ACC112 (cell line): ENCODE results near the gene PLPP1.

Experiments used
- H2AFZ ChIP-seq: fragments of 200-600 bp; sonication (generic); one replicate; pipeline ENCODE4 v1.6.0; 2017; ENCODE audit warnings: antibody characterized with exemption, low read length; ENCODE audit not compliant: unreplicated experiment
- H3K27ac ChIP-seq: fragments of 200-600 bp; sonication (generic); 2 replicates; pipeline ENCODE4 v1.5.1; 2014; ENCODE audit warnings: low read depth, mild to moderate bottlenecking, antibody characterized with exemption, low read length, moderate library complexity
- H3K27me3 ChIP-seq: fragments of 200-600 bp; sonication (generic); 2 replicates; pipeline ENCODE4 v1.6.1; 2014; ENCODE audit warnings: mild to moderate bottlenecking, antibody characterized with exemption, low read length, moderate library complexity, mixed read lengths; ENCODE audit not compliant: insufficient read depth
- H3K36me3 ChIP-seq: fragments of 200-600 bp; sonication (generic); 2 replicates; pipeline ENCODE4 v1.6.1; 2016; ENCODE audit warnings: mild to moderate bottlenecking, antibody characterized with exemption, low read length, moderate library complexity, mixed read lengths; ENCODE audit not compliant: insufficient read depth
- H3K4me1 ChIP-seq: fragments of 200-600 bp; sonication (generic); one replicate; pipeline ENCODE4 v1.6.1; 2016; ENCODE audit warnings: low read length, mixed read lengths; ENCODE audit not compliant: insufficient read depth, unreplicated experiment, control insufficient read depth
- H3K4me3 ChIP-seq: fragments of 200-600 bp; sonication (generic); 2 replicates; pipeline ENCODE4 v1.5.1; 2014; ENCODE audit warnings: mild to moderate bottlenecking, low read depth, low read length
- H3K79me2 ChIP-seq: fragments of 200-600 bp; sonication (generic); one replicate; pipeline ENCODE4 v1.6.0; 2016; ENCODE audit warnings: low read length; ENCODE audit not compliant: control insufficient read depth, unreplicated experiment, insufficient read depth

The PLPP1 gene

GRCh38 chr5:55480781-55481180 is 54.0 kb downstream of the PLPP1 start:
- Histone ChIP-seq H3K27ac (peak overlapping the region; percentile 44), H3K27me3 (no peaks in the 10 kb centered on the region), H3K4me3 (peak overlapping the region; percentile 21; the same call in 1 of the 2 replicates), H2AFZ (no peak overlapping the region), H3K36me3 (no peaks in the 10 kb centered on the region), H3K4me1 (peaks cover 15% of the 10 kb centered on the region), H3K79me2 (no peaks in the 10 kb centered on the region)

- Histone ChIP-seq H2AFZ (no peak overlapping the region), H3K4me1 (no peaks in the 10 kb centered on the region), H3K27me3 (no peaks in the 10 kb centered on the region), H3K4me3 (no peak overlapping the region), H3K79me2 (no peaks in the 10 kb centered on the region), H3K36me3 (no peaks in the 10 kb centered on the region), H3K27ac (no peak overlapping the region)
Measured at GRCh38 chr5:55472642-55473041, 62.1 kb downstream of the PLPP1 start.

DNA sequence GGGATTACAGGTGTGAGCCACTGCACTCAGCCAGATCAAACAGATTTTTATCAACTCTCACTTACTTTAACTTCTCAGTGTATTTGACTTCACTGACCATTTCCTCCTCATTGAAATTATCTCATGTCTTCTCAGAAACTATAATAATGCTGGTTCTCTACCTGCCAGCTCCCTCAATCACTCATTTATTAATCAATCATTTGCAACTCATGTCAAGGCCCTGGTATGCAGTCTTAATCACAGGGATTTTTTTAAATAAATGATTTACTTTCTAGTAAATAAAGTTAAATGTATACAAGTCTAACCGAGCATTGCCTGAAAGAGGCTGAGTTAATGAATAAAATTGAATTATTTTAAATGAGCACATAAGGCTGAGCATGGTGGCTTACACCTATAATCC is 63.3 kb downstream of the PLPP1 start:
- H3K27ac ChIP-seq = no peak overlapping the region
- no peaks in the 10 kb centered on the region for H3K79me2 ChIP-seq
- no peaks in the 10 kb centered on the region for H3K27me3 ChIP-seq
- H3K4me3 ChIP-seq = no peak overlapping the region
- H3K4me1 ChIP-seq = no peaks in the 10 kb centered on the region
- no peak overlapping the region for H2AFZ ChIP-seq
- no peaks in the 10 kb centered on the region for H3K36me3 ChIP-seq

GRCh38 chr5:55470282-55470681 is 64.5 kb downstream of the PLPP1 start:
- H3K4me1 ChIP-seq = no peaks in the 10 kb centered on the region
- no peaks in the 10 kb centered on the region for H3K36me3 ChIP-seq
- H3K4me3 ChIP-seq = no peak overlapping the region
- no peak overlapping the region for H2AFZ ChIP-seq
- H3K27me3 ChIP-seq = no peaks in the 10 kb centered on the region
- no peaks in the 10 kb centered on the region for H3K79me2 ChIP-seq
- H3K27ac ChIP-seq = no peak overlapping the region

- Histone ChIP-seq H3K4me3 (no peak overlapping the region), H2AFZ (no peak overlapping the region), H3K27me3 (no peaks in the 10 kb centered on the region), H3K79me2 (no peaks in the 10 kb centered on the region), H3K4me1 (no peaks in the 10 kb centered on the region), H3K36me3 (no peaks in the 10 kb centered on the region), H3K27ac (no peak overlapping the region)
Measured at GRCh38 chr5:55469839-55470238, 64.9 kb downstream of the PLPP1 start.

- H3K27me3 ChIP-seq = no peaks in the 10 kb centered on the region
- no peak overlapping the region for H3K27ac ChIP-seq
- H3K79me2 ChIP-seq = no peaks in the 10 kb centered on the region
- no peaks in the 10 kb centered on the region for H3K4me1 ChIP-seq
- no peak overlapping the region for H2AFZ ChIP-seq
- no peaks in the 10 kb centered on the region for H3K36me3 ChIP-seq
- H3K4me3 ChIP-seq = no peak overlapping the region
Measured at GRCh38 chr5:55467862-55468551, 66.8 kb downstream of the PLPP1 start.

DNA sequence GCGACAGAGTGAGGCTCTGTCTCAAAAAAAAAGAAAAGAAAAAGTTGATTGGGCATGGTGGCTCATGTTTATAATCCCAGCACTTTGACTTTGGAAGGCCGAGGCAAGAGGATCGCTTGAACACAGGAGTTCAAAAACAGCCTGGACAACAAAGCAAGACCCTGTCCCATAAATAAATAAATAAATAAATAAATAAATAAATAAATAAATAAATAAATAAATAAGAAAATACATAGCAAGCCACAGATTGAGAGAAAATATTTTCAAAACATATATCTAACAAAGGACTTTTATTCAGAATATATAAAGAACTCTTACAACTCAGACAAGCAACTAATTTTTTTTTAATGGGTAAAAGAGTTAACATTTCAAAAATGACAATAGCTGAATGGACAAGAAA is 71.2 kb downstream of the PLPP1 start:
- H3K36me3 ChIP-seq = no peaks in the 10 kb centered on the region
- no peaks in the 10 kb centered on the region for H3K27me3 ChIP-seq
- H3K79me2 ChIP-seq = no peaks in the 10 kb centered on the region
- H3K4me3 ChIP-seq = no peak overlapping the region
- no peaks in the 10 kb centered on the region for H3K4me1 ChIP-seq
- H3K27ac ChIP-seq = no peak overlapping the region
- no peak overlapping the region for H2AFZ ChIP-seq

GRCh38 chr5:55459572-55459971 is 75.2 kb downstream of the PLPP1 start:
- H3K79me2 ChIP-seq = no peaks in the 10 kb centered on the region
- no peaks in the 10 kb centered on the region for H3K27me3 ChIP-seq
- H3K36me3 ChIP-seq = no peaks in the 10 kb centered on the region
- H3K4me3 ChIP-seq = no peak overlapping the region
- H3K4me1 ChIP-seq = peaks cover 11% of the 10 kb centered on the region
- H2AFZ ChIP-seq = no peak overlapping the region
- H3K27ac ChIP-seq = no peak overlapping the region

DNA sequence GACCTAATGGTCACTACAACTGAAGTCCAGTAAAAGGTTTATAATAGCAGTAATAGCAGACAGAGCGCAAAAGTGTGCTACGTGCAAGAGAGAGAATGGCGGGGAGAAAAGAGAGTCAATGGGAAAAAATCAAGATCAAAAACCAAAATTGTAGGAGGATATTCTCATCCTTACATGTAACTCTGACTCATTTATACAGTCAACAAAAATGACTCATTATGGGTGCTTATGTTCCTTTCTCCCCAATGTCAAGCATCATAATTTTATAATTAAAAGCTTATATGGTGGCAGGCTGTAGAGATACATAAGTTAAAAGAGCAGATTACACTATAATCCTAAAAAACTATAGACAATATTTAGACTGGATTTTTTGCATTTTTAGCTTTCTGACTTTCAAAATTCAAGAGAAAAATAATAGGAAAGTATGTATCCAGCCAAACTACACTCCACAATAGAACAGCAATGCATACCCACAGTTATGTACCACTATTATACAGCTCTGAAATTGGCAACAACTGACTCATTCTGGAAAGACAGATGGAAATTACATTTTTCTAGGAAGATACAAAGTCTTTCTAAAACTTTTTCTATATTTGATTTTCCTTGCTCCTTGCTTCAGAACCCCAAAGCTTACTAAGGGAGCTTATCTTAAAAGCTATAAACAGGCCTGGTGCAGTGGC is 78.4 kb downstream of the PLPP1 start:
- Histone ChIP-seq H3K27ac (peak overlapping the region; percentile 66), H3K79me2 (no peaks in the 10 kb centered on the region), H3K27me3 (no peaks in the 10 kb centered on the region), H2AFZ (no peak overlapping the region), H3K4me3 (no peak overlapping the region), H3K36me3 (no peaks in the 10 kb centered on the region), H3K4me1 (peaks cover 20% of the 10 kb centered on the region)

- no peaks in the 10 kb centered on the region; the same call in 1 of the 2 replicates for H3K36me3 ChIP-seq
- no peak overlapping the region for H3K4me3 ChIP-seq
- no peaks in the 10 kb centered on the region for H3K79me2 ChIP-seq
- no peaks in the 10 kb centered on the region for H3K27me3 ChIP-seq
- no peak overlapping the region for H3K27ac ChIP-seq
- H2AFZ ChIP-seq = no peak overlapping the region
- H3K4me1 ChIP-seq = peaks cover 25% of the 10 kb centered on the region
Measured at GRCh38 chr5:55454282-55454681, 80.5 kb downstream of the PLPP1 start.

DNA sequence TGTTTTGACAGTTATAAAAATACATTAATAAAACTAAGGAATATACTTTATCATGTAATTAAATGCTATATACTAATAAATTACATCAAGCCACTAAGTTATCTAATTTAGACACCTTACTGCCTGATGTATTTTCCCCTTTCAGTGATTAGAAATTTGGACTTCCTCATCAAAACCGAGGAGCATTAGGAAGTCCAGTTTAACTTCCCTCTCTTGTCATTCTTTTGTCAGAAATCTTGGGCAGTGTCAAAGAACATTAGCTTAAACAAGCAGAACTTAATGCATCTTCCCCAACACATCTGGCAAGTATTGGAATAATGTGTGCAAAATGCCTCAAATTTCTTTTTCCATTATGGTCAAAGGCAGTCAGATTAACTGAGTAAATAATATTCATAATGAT is 81.6 kb downstream of the PLPP1 start:
- Histone ChIP-seq H3K27ac (no peak overlapping the region), H3K27me3 (no peaks in the 10 kb centered on the region), H3K36me3 (no peaks in the 10 kb centered on the region; the same call in 1 of the 2 replicates), H3K79me2 (no peaks in the 10 kb centered on the region), H2AFZ (no peak overlapping the region), H3K4me3 (no peak overlapping the region), H3K4me1 (peaks cover 25% of the 10 kb centered on the region)
